PC-3 (cell line): Measurements from ENCODE around the gene UBAC1.

Experiments
- CTCF ChIP-seq: fragments of 300-600 bp; sonication (generic); conservative IDR thresholded peaks from 2 replicates; pipeline ENCODE4 v1.5.1; 2017; ENCODE audit warnings: antibody characterized with exemption, low read depth, mild to moderate bottlenecking, low read length
- EZH2 ChIP-seq: fragments of 300-600 bp; sonication (generic); IDR thresholded peaks from one replicate; pipeline ENCODE4 v1.6.1; 2017; ENCODE audit warnings: antibody characterized with exemption, mild to moderate bottlenecking, low read length; ENCODE audit not compliant: unreplicated experiment
- EZH2phosphoT487 ChIP-seq: fragments of 300-600 bp; sonication (generic); IDR thresholded peaks from 2 replicates; pipeline ENCODE4 v1.6.1; 2018; ENCODE audit warnings: mild to moderate bottlenecking, antibody characterized with exemption, low read length, borderline replicate concordance

GRCh38 chr9:135974220-135974573 lies 13.0 kb upstream of the UBAC1 start:
- TF ChIP-seq CTCF: no peak
- TF ChIP-seq EZH2: no peak
- TF ChIP-seq EZH2phosphoT487: no peak
